ENCODE results near the gene BRD8. TPM values are rescaled to one million over a fixed set of nuclear protein-coding genes. Genes with fewer than 3 reads are reported as not detected.
"Not testable (repeated sequence)": the region's sequence is repeated elsewhere in the genome, so short reads cannot be mapped to it uniquely, and the experiment has no call there.

Gene BRD8, protein sequence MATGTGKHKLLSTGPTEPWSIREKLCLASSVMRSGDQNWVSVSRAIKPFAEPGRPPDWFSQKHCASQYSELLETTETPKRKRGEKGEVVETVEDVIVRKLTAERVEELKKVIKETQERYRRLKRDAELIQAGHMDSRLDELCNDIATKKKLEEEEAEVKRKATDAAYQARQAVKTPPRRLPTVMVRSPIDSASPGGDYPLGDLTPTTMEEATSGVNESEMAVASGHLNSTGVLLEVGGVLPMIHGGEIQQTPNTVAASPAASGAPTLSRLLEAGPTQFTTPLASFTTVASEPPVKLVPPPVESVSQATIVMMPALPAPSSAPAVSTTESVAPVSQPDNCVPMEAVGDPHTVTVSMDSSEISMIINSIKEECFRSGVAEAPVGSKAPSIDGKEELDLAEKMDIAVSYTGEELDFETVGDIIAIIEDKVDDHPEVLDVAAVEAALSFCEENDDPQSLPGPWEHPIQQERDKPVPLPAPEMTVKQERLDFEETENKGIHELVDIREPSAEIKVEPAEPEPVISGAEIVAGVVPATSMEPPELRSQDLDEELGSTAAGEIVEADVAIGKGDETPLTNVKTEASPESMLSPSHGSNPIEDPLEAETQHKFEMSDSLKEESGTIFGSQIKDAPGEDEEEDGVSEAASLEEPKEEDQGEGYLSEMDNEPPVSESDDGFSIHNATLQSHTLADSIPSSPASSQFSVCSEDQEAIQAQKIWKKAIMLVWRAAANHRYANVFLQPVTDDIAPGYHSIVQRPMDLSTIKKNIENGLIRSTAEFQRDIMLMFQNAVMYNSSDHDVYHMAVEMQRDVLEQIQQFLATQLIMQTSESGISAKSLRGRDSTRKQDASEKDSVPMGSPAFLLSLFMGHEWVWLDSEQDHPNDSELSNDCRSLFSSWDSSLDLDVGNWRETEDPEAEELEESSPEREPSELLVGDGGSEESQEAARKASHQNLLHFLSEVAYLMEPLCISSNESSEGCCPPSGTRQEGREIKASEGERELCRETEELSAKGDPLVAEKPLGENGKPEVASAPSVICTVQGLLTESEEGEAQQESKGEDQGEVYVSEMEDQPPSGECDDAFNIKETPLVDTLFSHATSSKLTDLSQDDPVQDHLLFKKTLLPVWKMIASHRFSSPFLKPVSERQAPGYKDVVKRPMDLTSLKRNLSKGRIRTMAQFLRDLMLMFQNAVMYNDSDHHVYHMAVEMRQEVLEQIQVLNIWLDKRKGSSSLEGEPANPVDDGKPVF
- 10 to 100 TPM; 74.6 to 77.1 TPM for total RNA-seq

DNA sequence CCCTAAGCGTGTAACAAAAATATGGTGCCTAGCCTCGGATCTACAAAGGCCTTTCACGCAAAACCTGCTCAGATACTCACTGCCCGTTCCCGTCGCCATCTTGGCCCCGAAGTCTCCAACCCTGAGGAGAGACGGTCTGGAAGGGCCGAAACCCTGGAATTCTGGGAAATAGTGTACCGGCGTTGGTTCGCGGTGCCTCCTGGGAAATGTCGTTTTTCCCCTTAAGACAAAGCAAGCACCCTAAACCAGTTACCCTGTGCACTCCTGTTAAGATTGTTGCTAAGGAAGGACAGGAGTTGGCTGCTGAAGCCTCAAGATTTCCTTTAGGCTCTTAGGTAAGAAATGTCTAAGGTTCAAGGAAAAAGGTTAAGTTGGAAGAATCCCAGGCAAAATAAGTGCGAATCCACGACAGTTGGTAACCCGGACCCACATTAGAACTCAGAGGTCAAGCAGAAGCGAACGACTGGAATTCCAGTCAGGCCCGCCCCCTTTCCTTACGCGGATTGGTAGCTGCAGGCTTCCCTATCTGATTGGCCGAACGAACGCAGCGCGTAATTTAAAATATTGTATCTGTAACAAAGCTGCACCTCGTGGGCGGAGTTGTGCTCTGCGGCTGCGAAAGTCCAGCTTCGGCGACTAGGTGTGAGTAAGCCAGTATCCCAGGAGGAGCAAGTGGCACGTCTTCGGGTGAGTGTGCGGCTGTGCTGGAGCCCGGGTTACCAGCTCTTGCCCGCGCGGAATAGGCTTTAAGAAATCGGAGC is at the start of gene BRD8, which contains the start of gene KIF20A:
TSS of gene BRD8 (minus strand) at position 115 of the 761 bp plus-strand sequence. CDS start at position 99, 16 bp downstream.
TSS of gene KIF20A (plus strand) at position 597 of the 761 bp plus-strand sequence. CDS start 569 bp downstream, outside the sequence.
- Mint-ChIP-seq H3K9me3 (no peaks in the 10 kb centered on the region), H3K36me3 (ENCODE audit: low read depth) (peaks cover 40% of the 10 kb centered on the region), H3K27me3 (no peaks in the 10 kb centered on the region), H3K4me1 (peaks cover 21% of the 10 kb centered on the region), H3K4me3 (no peak within 1 kb of the TSS), H3K27ac (no peak within 1 kb of the TSS)
- ChIA-PET CTCF (interaction anchor here (0.7 to 3.9 kb wide), 4 partner anchors 10 to 1116 kb away, joined by 3 to 30 read pairs (median 4); partner anchors contain the start of gene KDM3B), POLR2A (no interaction called here)
- peak; percentile 97 for DNase-seq

DNA sequence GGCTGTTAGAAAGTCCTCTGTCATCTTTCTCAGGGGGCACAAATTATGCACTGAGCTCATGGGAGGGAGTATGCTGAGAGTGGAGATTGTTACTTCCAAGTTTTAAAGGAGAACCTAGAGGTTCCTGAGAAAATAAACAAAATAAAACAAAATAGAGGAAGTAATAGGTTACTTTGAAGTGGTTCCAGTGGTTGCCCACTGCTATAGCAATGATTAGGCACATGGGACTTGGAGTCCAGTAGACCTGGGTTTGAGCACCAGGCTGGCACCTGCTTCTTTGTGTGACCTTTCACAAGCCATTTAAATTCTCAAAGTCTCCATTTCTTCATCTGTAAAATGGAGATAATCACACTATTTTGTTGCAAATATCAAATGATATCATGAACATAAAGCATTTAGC is 48.5 kb upstream of the BRD8 start:
- H3K4me1 Mint-ChIP-seq, result peaks cover 5% of the 10 kb centered on the region
- H3K4me3 Mint-ChIP-seq, result no peak overlapping the region
- DNase-seq, result no peak
- H3K27ac Mint-ChIP-seq, result no peak overlapping the region
- no peaks in the 10 kb centered on the region for H3K36me3 Mint-ChIP-seq (ENCODE audit: low read depth)
- ChIA-PET POLR2A (no interaction called here), CTCF (interaction anchor here (1.5 kb wide), 1 partner anchor 125 kb away, joined by 5 read pairs; the partner anchor contains the start of gene KDM3B)
- H3K27me3 Mint-ChIP-seq, result peaks cover 20% of the 10 kb centered on the region
- H3K9me3 Mint-ChIP-seq, result peaks cover 2% of the 10 kb centered on the region

- peaks cover 5% of the 10 kb centered on the region for H3K4me1 Mint-ChIP-seq
- H3K27me3 Mint-ChIP-seq, result peaks cover 19% of the 10 kb centered on the region
- ChIA-PET CTCF (interaction anchor here (0.6 to 1.5 kb wide), 4 partner anchors 35 to 129 kb away, joined by 3 to 4 read pairs (median 4); partner anchors contain the start of gene KDM3B), POLR2A (no interaction called here)
- no peak overlapping the region for H3K27ac Mint-ChIP-seq
- no peaks in the 10 kb centered on the region for H3K36me3 Mint-ChIP-seq (ENCODE audit: low read depth)
- DNase-seq, result no peak
- no peak overlapping the region for H3K4me3 Mint-ChIP-seq
- peaks cover 2% of the 10 kb centered on the region for H3K9me3 Mint-ChIP-seq
These were observed 46.3 kb upstream of the BRD8 start for GRCh38 chr5:138224712-138225111.

DNA sequence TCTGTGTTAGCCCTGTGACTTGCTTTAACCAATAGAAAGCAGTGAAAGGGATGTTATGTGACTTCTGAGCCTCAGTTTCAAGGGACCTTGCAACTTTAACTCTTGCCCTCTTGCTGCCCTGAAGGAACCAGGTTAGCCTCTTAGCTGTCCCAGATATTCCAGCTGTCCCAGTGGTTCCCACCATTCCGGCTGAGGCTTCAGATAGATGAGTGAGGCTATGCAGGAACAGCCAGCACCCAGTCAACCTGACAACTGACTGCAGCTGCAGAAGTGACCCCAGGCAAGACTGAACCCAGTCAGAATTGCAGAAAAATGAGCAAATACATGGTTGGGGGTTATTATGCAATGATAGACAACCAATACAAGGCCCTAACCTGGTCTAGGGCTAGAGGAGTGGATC is 45.1 kb upstream of the BRD8 start:
- Mint-ChIP-seq H3K36me3 (ENCODE audit: low read depth) (no peaks in the 10 kb centered on the region), H3K9me3 (peaks cover 2% of the 10 kb centered on the region), H3K27ac (no peak overlapping the region), H3K4me3 (no peak overlapping the region), H3K27me3 (peaks cover 21% of the 10 kb centered on the region), H3K4me1 (peaks cover 5% of the 10 kb centered on the region)
- CTCF ChIA-PET, result interaction anchor here (0.6 to 1.4 kb wide), 4 partner anchors 59 to 231 kb away, joined by 3 read pairs; partner anchors contain the start of gene KDM3B
- POLR2A ChIA-PET, result no interaction called here
- no peak for DNase-seq

DNA sequence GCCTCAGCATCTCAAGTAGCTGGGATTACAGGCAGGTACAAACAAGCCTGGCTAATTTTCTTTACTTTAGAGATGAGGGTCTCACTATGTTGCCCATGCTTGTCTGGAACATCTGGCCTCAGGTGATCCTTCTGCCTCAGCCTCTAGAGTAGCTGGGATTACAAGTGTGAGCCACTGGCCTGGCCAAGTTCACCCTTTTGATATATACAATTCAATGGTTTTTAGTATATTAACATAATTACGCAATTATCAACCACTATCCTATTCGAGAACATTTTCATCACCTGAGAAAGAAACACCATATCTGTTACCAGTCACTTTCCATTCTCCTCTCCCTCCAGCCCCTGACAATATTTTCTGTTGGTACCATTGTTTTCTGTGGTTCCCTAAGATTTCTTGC is 38.4 kb upstream of the BRD8 start:
- Mint-ChIP-seq H3K4me3 (no peak overlapping the region), H3K27ac (no peak overlapping the region), H3K36me3 (ENCODE audit: low read depth) (no peaks in the 10 kb centered on the region), H3K27me3 (peaks cover 5% of the 10 kb centered on the region), H3K4me1 (peaks cover 17% of the 10 kb centered on the region), H3K9me3 (no peaks in the 10 kb centered on the region)
- POLR2A ChIA-PET, result no interaction called here
- DNase-seq, result no peak
- CTCF ChIA-PET, result interaction anchor here (0.7 to 1.4 kb wide), 3 partner anchors 15 to 992 kb away, joined by 3 to 5 read pairs (median 4); partner anchors contain the start of gene KDM3B

- H3K27me3 Mint-ChIP-seq, result no peaks in the 10 kb centered on the region
- peak within 1 kb of the TSS; percentile 100 for H3K4me3 Mint-ChIP-seq
- ChIA-PET POLR2A (interaction anchor here (0.7 kb wide), 1 partner anchor 139 kb away, joined by 3 read pairs; the partner anchor contains the start of gene KDM3B), CTCF (interaction anchor here (0.8 to 2.2 kb wide), 6 partner anchors 9 to 139 kb away, joined by 3 to 15 read pairs (median 4); partner anchors contain the start of gene KDM3B)
- DNase-seq, result peak; percentile 97
- peaks cover 26% of the 10 kb centered on the region for H3K4me1 Mint-ChIP-seq
- peak within 1 kb of the TSS; percentile 98 for H3K27ac Mint-ChIP-seq
- H3K9me3 Mint-ChIP-seq, result no peaks in the 10 kb centered on the region
- H3K36me3 Mint-ChIP-seq (ENCODE audit: low read depth), result peaks cover 4% of the 10 kb centered on the region
These were observed 35.0 kb upstream of the BRD8 start, which contains the start of gene CDC23 for GRCh38 chr5:138213161-138214029. Gene CDC23, minus strand, starts transcription at chr5:138213323. Its CDS starts 11 bp downstream, at chr5:138213312.

GRCh38 chr5:138212828-138213160 is 34.4 kb upstream of the BRD8 start:
- POLR2A ChIA-PET, result no interaction called here
- Mint-ChIP-seq H3K36me3 (ENCODE audit: low read depth) (peaks cover 10% of the 10 kb centered on the region), H3K27me3 (no peaks in the 10 kb centered on the region), H3K4me3 (peak overlapping the region; percentile 100), H3K4me1 (peaks cover 30% of the 10 kb centered on the region), H3K9me3 (no peaks in the 10 kb centered on the region), H3K27ac (peak overlapping the region; percentile 98)
- peak; percentile 30 for DNase-seq
- CTCF ChIA-PET, result interaction anchor here (0.8 to 2.2 kb wide), 8 partner anchors 8 to 140 kb away, joined by 3 to 15 read pairs (median 4); partner anchors contain the start of gene KDM3B

DNA sequence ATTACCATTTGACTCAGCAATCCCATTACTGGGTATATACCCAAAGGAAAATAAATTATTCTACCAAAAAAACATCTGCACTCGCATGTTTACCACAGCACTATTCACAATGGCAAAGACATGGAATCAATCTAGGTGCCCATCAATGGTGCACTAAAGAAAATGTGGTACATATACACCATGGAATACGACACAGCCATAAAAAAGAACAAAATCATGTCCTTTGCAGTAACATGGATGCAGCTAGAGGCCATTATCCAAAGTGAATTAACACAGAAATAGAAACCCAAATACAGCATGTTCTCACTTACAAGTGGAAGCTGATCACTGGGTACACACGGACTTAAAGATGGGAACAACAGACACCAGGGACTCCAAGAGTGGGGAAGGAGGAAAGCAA is 32.6 kb upstream of the BRD8 start:
- Mint-ChIP-seq H3K27ac (peak overlapping the region; percentile 76), H3K9me3 (no peaks in the 10 kb centered on the region), H3K4me3 (peak overlapping the region; percentile 42), H3K36me3 (ENCODE audit: low read depth) (peaks cover 10% of the 10 kb centered on the region), H3K4me1 (peaks cover 30% of the 10 kb centered on the region), H3K27me3 (no peaks in the 10 kb centered on the region)
- CTCF ChIA-PET, result interaction anchor here (1.8 kb wide), 1 partner anchor 141 kb away, joined by 7 read pairs; the partner anchor contains the start of gene KDM3B
- DNase-seq, result no peak
- POLR2A ChIA-PET, result no interaction called here

DNA sequence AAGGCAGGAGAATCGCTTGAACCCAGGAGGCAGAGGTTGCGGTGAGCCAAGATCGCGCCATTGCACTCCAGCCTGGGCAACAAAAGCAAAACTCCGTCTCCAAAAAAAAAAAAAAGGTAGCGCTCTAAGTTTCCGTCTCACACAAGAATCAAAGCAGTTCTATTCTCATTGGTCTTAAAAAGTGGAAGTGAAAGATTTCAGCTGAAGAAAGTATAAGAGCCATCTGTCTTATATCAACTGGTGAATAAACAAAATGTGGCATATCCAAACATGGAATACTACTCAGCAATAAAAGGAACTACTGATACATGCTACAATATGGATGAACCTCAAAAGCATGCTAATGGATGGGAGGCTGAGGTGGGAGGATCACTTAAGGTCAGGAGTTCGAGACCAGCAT is 15.4 kb upstream of the BRD8 start:
- H3K4me1 Mint-ChIP-seq, H3K27me3 Mint-ChIP-seq, POLR2A ChIA-PET, H3K27ac Mint-ChIP-seq, H3K9me3 Mint-ChIP-seq, DNase-seq, H3K4me3 Mint-ChIP-seq: not testable (repeated sequence)
- CTCF ChIA-PET, result interaction anchor here (1.5 to 3.0 kb wide), 3 partner anchors 8 to 19 kb away, joined by 3 to 10 read pairs (median 8); partner anchors contain the start of gene CDC23
- H3K36me3 Mint-ChIP-seq (ENCODE audit: low read depth), result peaks cover 24% of the 10 kb centered on the region

- ChIA-PET CTCF (interaction anchor here (1.5 to 3.0 kb wide), 2 partner anchors 10 to 20 kb away, joined by 3 to 8 read pairs; partner anchors contain the start of gene CDC23), POLR2A (no interaction called here)
- Mint-ChIP-seq H3K4me1 (no peaks in the 10 kb centered on the region), H3K9me3 (no peaks in the 10 kb centered on the region), H3K4me3 (no peak overlapping the region), H3K27ac (no peak overlapping the region), H3K36me3 (ENCODE audit: low read depth) (peaks cover 30% of the 10 kb centered on the region), H3K27me3 (no peaks in the 10 kb centered on the region)
- DNase-seq, result no peak
These were observed 14.4 kb upstream of the BRD8 start for GRCh38 chr5:138192826-138193225.

Measured in activated CD4-positive, alpha-beta T cell treated with anti-CD3 and anti-CD28 coated beads, Interleukin-2, amount 10 ng/mL, durations not matched to agents 7 days and 5 days (primary cell).